ENCODE data around the gene SESN1.

SESN1 gene

GRCh38 chr6:109015176-109015575 lies 79.5 kb downstream of the SESN1 start (continued):
- TF ChIP-seq PATZ1 (CRISPR knock-in tag; IDR thresholded peaks at IDR 0.05; ENCODE audit: borderline replicate concordance) (no peak), RARB (CRISPR knock-in tag; IDR thresholded peaks at IDR 0.05) (no peak), ZC3H10 (CRISPR knock-in tag; IDR thresholded peaks at IDR 0.05) (no peak)

- no peak for ATAC-seq
- TF ChIP-seq ZFP3 (CRISPR knock-in tag; IDR thresholded peaks at IDR 0.05), result no peak
- TF ChIP-seq ZNF565 (CRISPR knock-in tag; conservative IDR thresholded peaks at IDR 0.05; ENCODE audit: low read depth), result no peak
- no peak for TF ChIP-seq BACH2 (CRISPR knock-in tag; IDR thresholded peaks at IDR 0.05; ENCODE audit: borderline replicate concordance)
- no peak for TF ChIP-seq ZNF8 (CRISPR knock-in tag; IDR thresholded peaks at IDR 0.05)
- no peak for TF ChIP-seq ESRRG (CRISPR knock-in tag; IDR thresholded peaks at IDR 0.05)
- TF ChIP-seq PATZ1 (CRISPR knock-in tag; IDR thresholded peaks at IDR 0.05; ENCODE audit: borderline replicate concordance), result no peak
- no peak for TF ChIP-seq PPARA (CRISPR knock-in tag; IDR thresholded peaks at IDR 0.05; ENCODE audit: borderline replicate concordance)
- TF ChIP-seq ARNTL (CRISPR knock-in tag; IDR thresholded peaks at IDR 0.05; ENCODE audit: borderline replicate concordance, low read depth), result no peak
- TF ChIP-seq ZNF70 (CRISPR knock-in tag; IDR thresholded peaks at IDR 0.05), result no peak
- TF ChIP-seq GLIS3 (CRISPR knock-in tag; IDR thresholded peaks at IDR 0.05), result no peak
- no peak for TF ChIP-seq CSDC2 (CRISPR knock-in tag; IDR thresholded peaks at IDR 0.05)
- TF ChIP-seq POU6F1 (CRISPR knock-in tag; IDR thresholded peaks at IDR 0.05; ENCODE audit: borderline replicate concordance, low read depth), result no peak
- no peak for TF ChIP-seq ZC3H10 (CRISPR knock-in tag; IDR thresholded peaks at IDR 0.05)
- no peak for TF ChIP-seq TOX (CRISPR knock-in tag; IDR thresholded peaks at IDR 0.05; ENCODE audit: borderline replicate concordance)
- TF ChIP-seq SNAI2 (CRISPR knock-in tag; IDR thresholded peaks at IDR 0.05), result no peak
Measured at GRCh38 chr6:109014606-109015005, 80.0 kb downstream of the SESN1 start.

GRCh38 chr6:109013656-109014305 lies 80.9 kb downstream of the SESN1 start:
- TF ChIP-seq TOX (CRISPR knock-in tag; IDR thresholded peaks at IDR 0.05; ENCODE audit: borderline replicate concordance) (no peak), ZNF8 (CRISPR knock-in tag; IDR thresholded peaks at IDR 0.05) (no peak), CSRNP3 (CRISPR knock-in tag; IDR thresholded peaks at IDR 0.05) (no peak), ESRRG (CRISPR knock-in tag; IDR thresholded peaks at IDR 0.05) (no peak), RARB (CRISPR knock-in tag; IDR thresholded peaks at IDR 0.05) (no peak), TCF4 (CRISPR knock-in tag; IDR thresholded peaks at IDR 0.05; ENCODE audit: borderline replicate concordance) (no peak), ZNF70 (CRISPR knock-in tag; IDR thresholded peaks at IDR 0.05) (no peak)
- ATAC-seq, result no peak

GRCh38 chr6:109010705-109011102 lies 83.9 kb downstream of the SESN1 start:
- TF ChIP-seq ZC3H10 (CRISPR knock-in tag; IDR thresholded peaks at IDR 0.05) (no peak), RARB (CRISPR knock-in tag; IDR thresholded peaks at IDR 0.05) (no peak), CSRNP3 (CRISPR knock-in tag; IDR thresholded peaks at IDR 0.05) (no peak), PATZ1 (CRISPR knock-in tag; IDR thresholded peaks at IDR 0.05; ENCODE audit: borderline replicate concordance) (no peak), ISL1 (CRISPR knock-in tag; IDR thresholded peaks at IDR 0.05) (no peak), ESRRG (CRISPR knock-in tag; IDR thresholded peaks at IDR 0.05) (no peak), TOX (CRISPR knock-in tag; IDR thresholded peaks at IDR 0.05; ENCODE audit: borderline replicate concordance) (no peak), CSDC2 (CRISPR knock-in tag; IDR thresholded peaks at IDR 0.05) (no peak), ZNF70 (CRISPR knock-in tag; IDR thresholded peaks at IDR 0.05) (no peak), TSHZ2 (CRISPR knock-in tag; IDR thresholded peaks at IDR 0.05) (no peak), BACH2 (CRISPR knock-in tag; IDR thresholded peaks at IDR 0.05; ENCODE audit: borderline replicate concordance) (no peak), ZNF8 (CRISPR knock-in tag; IDR thresholded peaks at IDR 0.05) (no peak), ZFP3 (CRISPR knock-in tag; IDR thresholded peaks at IDR 0.05) (no peak)
- ATAC-seq, result no peak
